BE2C (cell line): ENCODE data around the gene ENOX1.

Source experiments
- DNase-seq: peaks from one replicate; pipeline ENCODE4 v3.0.0-alpha.2; 2020
- H3K27me3 ChIP-seq: fragments of 250-450 bp; sonication (Bioruptor Pico); 2 replicates; pipeline ENCODE4 v1.5.1; 2020; ENCODE audit warnings: mild to moderate bottlenecking
- H3K36me3 ChIP-seq: fragments of 250-450 bp; sonication (Bioruptor Pico); 2 replicates; pipeline ENCODE4 v1.5.1; 2020; ENCODE audit warnings: mild to moderate bottlenecking
- H3K4me1 ChIP-seq: fragments of 250-450 bp; sonication (Bioruptor Pico); 2 replicates; pipeline ENCODE4 v1.5.1; 2020
- H3K4me3 ChIP-seq: 2 replicates; pipeline ENCODE4 v1.5.1; 2011; ENCODE audit warnings: low read depth, low read length
- H3K9me3 ChIP-seq: fragments of 250-450 bp; sonication (Bioruptor Pico); 2 replicates; pipeline ENCODE4 v1.5.1; 2020
- TF ChIP-seq, protein P1 (sequence below): IDR thresholded peaks from 2 replicates; pipeline ENCODE4 v1.5.1; 2012; ENCODE audit warnings: mild to moderate bottlenecking, low read depth, low read length

The ENOX1 gene

GRCh38 chr13:43347877-43348276, 438.9 kb downstream of the ENOX1 start:
- Histone ChIP-seq H3K9me3 (no peaks in the 10 kb centered on the region), H3K36me3 (no peaks in the 10 kb centered on the region), H3K4me1 (peaks cover 36% of the 10 kb centered on the region), H3K27me3 (no peaks in the 10 kb centered on the region), H3K4me3 (no peak overlapping the region)
- TF ChIP-seq, protein P1, sequence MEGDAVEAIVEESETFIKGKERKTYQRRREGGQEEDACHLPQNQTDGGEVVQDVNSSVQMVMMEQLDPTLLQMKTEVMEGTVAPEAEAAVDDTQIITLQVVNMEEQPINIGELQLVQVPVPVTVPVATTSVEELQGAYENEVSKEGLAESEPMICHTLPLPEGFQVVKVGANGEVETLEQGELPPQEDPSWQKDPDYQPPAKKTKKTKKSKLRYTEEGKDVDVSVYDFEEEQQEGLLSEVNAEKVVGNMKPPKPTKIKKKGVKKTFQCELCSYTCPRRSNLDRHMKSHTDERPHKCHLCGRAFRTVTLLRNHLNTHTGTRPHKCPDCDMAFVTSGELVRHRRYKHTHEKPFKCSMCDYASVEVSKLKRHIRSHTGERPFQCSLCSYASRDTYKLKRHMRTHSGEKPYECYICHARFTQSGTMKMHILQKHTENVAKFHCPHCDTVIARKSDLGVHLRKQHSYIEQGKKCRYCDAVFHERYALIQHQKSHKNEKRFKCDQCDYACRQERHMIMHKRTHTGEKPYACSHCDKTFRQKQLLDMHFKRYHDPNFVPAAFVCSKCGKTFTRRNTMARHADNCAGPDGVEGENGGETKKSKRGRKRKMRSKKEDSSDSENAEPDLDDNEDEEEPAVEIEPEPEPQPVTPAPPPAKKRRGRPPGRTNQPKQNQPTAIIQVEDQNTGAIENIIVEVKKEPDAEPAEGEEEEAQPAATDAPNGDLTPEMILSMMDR: no peak
- DNase-seq: no peak

DNA sequence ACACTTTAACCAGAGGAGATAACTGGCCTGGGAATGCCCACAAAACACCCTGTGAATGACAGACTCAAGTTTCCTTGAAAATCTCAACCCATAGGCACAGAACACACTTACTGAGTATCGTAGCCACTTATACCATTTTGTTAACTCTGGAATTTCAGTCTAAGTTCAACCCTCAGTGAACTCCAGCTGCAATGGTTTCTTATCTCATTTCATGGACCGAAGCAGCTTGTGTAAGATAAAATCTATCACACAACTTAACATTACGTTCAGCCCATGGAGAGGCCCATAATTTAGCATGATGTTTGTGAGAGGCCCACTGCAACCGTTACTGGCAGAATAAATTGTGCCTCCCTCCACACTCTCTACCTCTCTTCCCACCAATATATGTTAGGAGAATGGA, 440.3 kb downstream of the ENOX1 start:
- Histone ChIP-seq H3K4me1 (peaks cover 32% of the 10 kb centered on the region), H3K9me3 (no peaks in the 10 kb centered on the region), H3K36me3 (no peaks in the 10 kb centered on the region), H3K4me3 (no peak overlapping the region; the same call in 1 of the 2 replicates), H3K27me3 (no peaks in the 10 kb centered on the region)
- no peak for DNase-seq
- TF ChIP-seq, protein P1: no peak

DNA sequence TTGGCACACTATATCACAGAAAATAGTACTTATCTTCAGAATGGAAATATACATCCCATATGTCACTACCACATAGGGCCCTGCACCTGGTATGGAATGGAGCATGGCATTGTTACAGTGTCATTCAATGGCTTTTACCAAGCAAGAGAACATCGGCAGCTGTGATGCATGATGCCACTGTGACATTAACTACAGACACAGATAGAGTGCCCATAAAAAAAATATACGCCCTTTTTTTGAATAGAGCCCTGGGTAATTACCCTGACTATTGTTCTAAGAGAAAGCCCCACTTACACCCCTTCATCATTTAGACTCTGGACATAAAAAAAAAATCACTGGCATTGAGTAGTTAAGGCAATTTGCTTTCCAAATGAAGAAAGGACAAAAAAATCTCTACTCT, 443.1 kb downstream of the ENOX1 start:
- TF ChIP-seq, protein P1: no peak
- Histone ChIP-seq H3K36me3 (no peaks in the 10 kb centered on the region), H3K27me3 (no peaks in the 10 kb centered on the region), H3K4me1 (peaks cover 27% of the 10 kb centered on the region), H3K4me3 (no peak overlapping the region), H3K9me3 (no peaks in the 10 kb centered on the region)
- DNase-seq: no peak

- Histone ChIP-seq H3K4me1 (no peaks in the 10 kb centered on the region), H3K9me3 (no peaks in the 10 kb centered on the region), H3K36me3 (no peaks in the 10 kb centered on the region), H3K4me3 (no peak overlapping the region), H3K27me3 (no peaks in the 10 kb centered on the region)
- DNase-seq: no peak
- TF ChIP-seq, protein P1: no peak
Observed at GRCh38 chr13:43339805-43340550, 446.8 kb downstream of the ENOX1 start.

GRCh38 chr13:43339145-43339804, 447.5 kb downstream of the ENOX1 start:
- Histone ChIP-seq H3K36me3 (no peaks in the 10 kb centered on the region), H3K4me3 (no peak overlapping the region), H3K4me1 (no peaks in the 10 kb centered on the region), H3K27me3 (no peaks in the 10 kb centered on the region), H3K9me3 (no peaks in the 10 kb centered on the region)
- no peak for DNase-seq
- TF ChIP-seq, protein P1: no peak

DNA sequence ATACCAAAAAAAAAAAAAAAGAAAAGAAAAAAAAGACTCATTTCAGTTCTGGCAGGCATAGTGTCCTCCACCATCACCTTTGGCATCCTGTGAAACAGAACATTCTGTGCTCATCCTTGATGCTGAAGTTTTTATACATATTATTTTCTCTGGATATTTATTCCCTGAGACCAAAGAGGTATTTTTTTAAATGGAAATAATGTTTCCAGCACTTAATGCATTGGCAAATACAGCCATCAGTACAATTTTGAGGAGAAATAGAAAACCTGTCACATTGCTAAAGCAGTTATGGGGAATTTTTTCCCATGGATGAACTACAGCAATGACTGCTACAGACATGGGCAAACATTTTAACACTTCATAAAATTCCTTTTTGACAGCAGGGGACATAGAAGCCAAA, 451.0 kb downstream of the ENOX1 start:
- H3K27me3 ChIP-seq: no peaks in the 10 kb centered on the region
- no peak overlapping the region for H3K4me3 ChIP-seq
- TF ChIP-seq, protein P1: no peak
- no peak for DNase-seq
- H3K9me3 ChIP-seq: no peaks in the 10 kb centered on the region
- no peaks in the 10 kb centered on the region for H3K36me3 ChIP-seq
- H3K4me1 ChIP-seq: peaks cover 20% of the 10 kb centered on the region
